Activated T-cell treated with anti-CD3 and anti-CD28 coated beads, Interleukin-2, amount 50 U/mL, for 24 hours (primary cell): Measurements from ENCODE around the gene GOLPH3.

ENCODE experiments used
- DNase-seq: peaks from one replicate; pipeline ENCODE4 v3.0.0-alpha.2; 2020
- H3K27ac Mint-ChIP-seq: 2 replicates; pipeline ENCODE4 v1.8.0; 2020; ENCODE audit warnings: mild to moderate bottlenecking, mixed read lengths
- H3K27me3 Mint-ChIP-seq: 2 replicates; pipeline ENCODE4 v1.8.0; 2020; ENCODE audit warnings: mixed read lengths
- H3K36me3 Mint-ChIP-seq: 2 replicates; pipeline ENCODE4 v1.8.0; 2020; ENCODE audit warnings: low read depth, mixed read lengths
- H3K4me1 Mint-ChIP-seq: 2 replicates; pipeline ENCODE4 v1.8.0; 2020; ENCODE audit warnings: low read depth, mixed read lengths
- H3K4me3 Mint-ChIP-seq: 2 replicates; pipeline ENCODE4 v1.8.0; 2020; ENCODE audit warnings: mild to moderate bottlenecking, moderate library complexity, mixed read lengths
- H3K9me3 Mint-ChIP-seq: 2 replicates; pipeline ENCODE4 v1.8.0; 2020; ENCODE audit warnings: mixed read lengths

Gene GOLPH3

DNA sequence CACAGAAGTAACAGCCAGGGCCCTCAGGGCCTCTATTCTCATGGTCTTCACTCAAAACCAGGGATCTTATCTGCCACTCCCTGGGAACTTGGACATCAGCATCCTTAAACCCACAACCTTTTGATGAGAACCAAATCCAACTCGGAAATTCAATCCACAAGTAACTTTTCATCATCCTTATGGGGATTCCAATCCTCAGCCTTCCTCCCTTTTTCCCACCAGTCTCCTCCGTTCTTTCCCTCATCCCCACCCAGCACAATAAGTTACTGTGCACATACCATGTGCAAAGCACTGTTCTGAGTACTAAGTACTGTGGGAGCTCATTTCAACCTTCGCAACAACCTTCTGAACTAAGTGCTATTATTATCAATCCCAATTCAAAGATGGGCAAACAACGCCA, 17.0 kb downstream of the GOLPH3 start:
- Mint-ChIP-seq H3K27ac (no peak overlapping the region), H3K4me3 (no peak overlapping the region), H3K4me1 (peaks cover 49% of the 10 kb centered on the region), H3K36me3 (peaks cover 47% of the 10 kb centered on the region), H3K27me3 (no peaks in the 10 kb centered on the region), H3K9me3 (no peaks in the 10 kb centered on the region)
- DNase-seq = no peak

DNA sequence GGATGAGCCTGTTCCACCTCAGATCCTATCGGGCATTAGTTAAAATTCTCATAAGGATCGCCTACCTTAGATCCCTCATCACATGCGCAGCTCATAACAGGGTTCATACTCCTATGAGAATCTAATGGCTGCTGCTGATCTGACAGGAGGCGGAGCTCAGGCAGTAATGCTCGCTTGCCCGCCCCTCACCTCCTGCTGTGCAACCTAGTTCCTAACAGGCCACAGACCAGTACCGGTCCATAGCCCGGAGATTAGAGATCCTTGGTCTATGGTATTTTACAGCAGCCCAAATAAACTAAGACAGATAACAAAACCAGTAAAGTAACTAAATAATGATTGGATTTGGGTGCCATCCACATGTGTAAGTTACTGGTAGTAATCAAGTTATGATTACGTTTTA, 17.5 kb downstream of the GOLPH3 start:
- Mint-ChIP-seq H3K27me3 (no peaks in the 10 kb centered on the region), H3K4me3 (no peak overlapping the region), H3K9me3 (no peaks in the 10 kb centered on the region), H3K27ac (peak overlapping the region; percentile 22), H3K36me3 (peaks cover 51% of the 10 kb centered on the region), H3K4me1 (peaks cover 51% of the 10 kb centered on the region)
- no peak for DNase-seq

DNA sequence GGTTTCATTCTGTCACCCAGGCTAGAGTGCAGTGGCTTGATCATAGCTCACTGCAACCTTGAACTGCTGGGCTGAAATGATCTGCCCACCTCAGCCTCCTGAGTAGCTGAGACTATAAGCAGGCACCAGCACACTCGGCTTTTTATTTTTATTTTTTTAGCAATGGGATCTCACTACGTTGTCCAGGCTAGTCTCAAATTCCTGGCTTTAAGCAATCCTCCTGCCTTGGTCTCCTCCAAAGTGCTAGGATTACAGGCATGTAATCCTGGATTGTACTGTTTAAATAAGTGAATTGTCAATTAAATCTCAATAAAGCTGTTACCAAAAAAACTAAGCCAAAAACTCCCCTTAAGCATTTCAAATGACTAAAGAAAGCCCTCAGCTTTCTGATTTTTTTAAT, 18.9 kb downstream of the GOLPH3 start:
- peaks cover 48% of the 10 kb centered on the region for H3K4me1 Mint-ChIP-seq
- no peak overlapping the region for H3K4me3 Mint-ChIP-seq
- H3K9me3 Mint-ChIP-seq = no peaks in the 10 kb centered on the region
- no peaks in the 10 kb centered on the region for H3K27me3 Mint-ChIP-seq
- peak overlapping the region; percentile 77 for H3K27ac Mint-ChIP-seq
- H3K36me3 Mint-ChIP-seq = peaks cover 45% of the 10 kb centered on the region
- no peak for DNase-seq

DNA sequence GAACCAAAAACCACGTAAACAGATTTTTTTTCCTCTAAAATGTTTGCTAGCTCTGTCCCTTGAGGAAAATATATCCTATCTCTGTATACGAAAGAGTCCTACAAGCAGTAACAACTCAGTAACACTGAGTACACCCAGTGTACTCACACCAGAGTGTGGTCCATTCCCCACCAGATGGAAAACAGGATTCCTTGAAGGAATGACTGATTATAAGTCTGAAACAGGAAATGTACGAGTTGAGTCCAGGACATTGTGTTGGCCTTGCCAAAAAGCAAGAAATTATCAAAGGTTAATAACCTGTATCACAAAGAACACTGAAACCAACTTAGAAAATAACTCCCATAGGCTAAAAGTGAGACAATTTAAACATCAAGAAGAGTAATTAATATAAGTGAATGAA, 20.4 kb downstream of the GOLPH3 start:
- Mint-ChIP-seq H3K27me3 (no peaks in the 10 kb centered on the region), H3K4me1 (peaks cover 57% of the 10 kb centered on the region), H3K36me3 (peaks cover 57% of the 10 kb centered on the region), H3K27ac (peak overlapping the region; percentile 52), H3K9me3 (no peaks in the 10 kb centered on the region), H3K4me3 (no peak overlapping the region)
- no peak for DNase-seq

DNA sequence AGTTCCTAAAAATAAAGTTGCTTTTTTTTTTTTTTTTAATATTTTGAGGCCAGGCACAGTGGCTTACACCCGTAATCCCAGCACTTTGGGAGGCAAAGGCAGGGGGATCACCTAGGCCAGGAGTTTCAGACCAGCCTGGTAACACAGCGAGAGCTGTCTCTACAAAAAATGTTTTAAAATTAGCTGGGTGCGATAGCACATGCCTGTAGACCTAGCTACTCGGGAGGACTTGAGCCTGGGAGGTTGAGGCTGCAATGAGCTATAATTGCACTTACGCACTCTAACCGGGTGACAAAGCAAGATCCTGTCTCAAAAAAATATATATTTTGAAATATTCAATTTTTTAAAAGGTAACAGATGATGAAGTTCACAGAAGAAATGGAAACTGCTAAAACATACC, 22.9 kb downstream of the GOLPH3 start:
- DNase-seq = no peak
- peaks cover 63% of the 10 kb centered on the region for H3K36me3 Mint-ChIP-seq
- H3K27ac Mint-ChIP-seq = no peak overlapping the region
- H3K27me3 Mint-ChIP-seq = no peaks in the 10 kb centered on the region
- no peaks in the 10 kb centered on the region for H3K9me3 Mint-ChIP-seq
- H3K4me1 Mint-ChIP-seq = peaks cover 69% of the 10 kb centered on the region
- no peak overlapping the region for H3K4me3 Mint-ChIP-seq

DNA sequence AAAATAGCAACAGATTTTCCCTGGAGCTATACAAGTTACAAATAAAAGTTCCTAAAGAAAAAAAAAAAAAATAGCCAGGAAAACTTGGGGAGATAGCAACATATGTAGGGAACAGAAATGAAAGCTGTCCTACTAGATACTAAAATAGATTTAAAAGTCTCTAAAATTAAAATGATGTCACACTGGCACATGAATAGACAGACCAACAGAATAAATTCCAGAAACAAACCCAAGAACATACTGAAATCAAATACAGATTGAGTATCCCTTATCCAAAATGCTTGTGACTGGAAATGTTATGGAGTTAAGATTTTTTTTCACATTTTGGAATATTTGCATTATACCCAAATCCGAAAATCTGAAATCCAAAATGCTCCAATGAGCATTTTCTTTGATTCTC, 23.8 kb downstream of the GOLPH3 start:
- H3K4me1 Mint-ChIP-seq = peaks cover 70% of the 10 kb centered on the region
- no peak overlapping the region for H3K27ac Mint-ChIP-seq
- no peaks in the 10 kb centered on the region for H3K27me3 Mint-ChIP-seq
- no peak overlapping the region for H3K4me3 Mint-ChIP-seq
- peaks cover 61% of the 10 kb centered on the region for H3K36me3 Mint-ChIP-seq
- H3K9me3 Mint-ChIP-seq = no peaks in the 10 kb centered on the region
- DNase-seq = no peak

DNA sequence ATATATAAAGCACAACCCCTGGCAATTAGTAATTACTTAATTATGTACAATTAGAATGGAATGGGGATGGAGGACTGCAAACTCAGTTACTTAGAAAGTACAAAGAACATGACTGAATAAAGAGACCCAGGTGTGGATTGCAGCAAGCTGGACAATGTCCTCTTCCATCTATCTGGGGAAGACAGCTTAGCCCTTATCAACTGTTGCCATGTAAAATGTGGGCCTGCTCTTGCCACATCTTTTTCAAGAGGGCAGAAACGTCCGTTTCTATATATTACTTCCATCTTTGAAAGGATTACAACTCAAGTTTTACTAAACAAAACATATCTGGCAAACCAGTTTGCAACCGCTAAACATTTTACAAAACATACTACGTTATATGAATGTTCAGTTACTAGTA, 26.2 kb downstream of the GOLPH3 start:
- Mint-ChIP-seq H3K36me3 (peaks cover 60% of the 10 kb centered on the region), H3K27me3 (no peaks in the 10 kb centered on the region), H3K4me1 (peaks cover 59% of the 10 kb centered on the region), H3K4me3 (no peak overlapping the region), H3K9me3 (no peaks in the 10 kb centered on the region), H3K27ac (peak overlapping the region; percentile 29)
- DNase-seq = no peak

DNA sequence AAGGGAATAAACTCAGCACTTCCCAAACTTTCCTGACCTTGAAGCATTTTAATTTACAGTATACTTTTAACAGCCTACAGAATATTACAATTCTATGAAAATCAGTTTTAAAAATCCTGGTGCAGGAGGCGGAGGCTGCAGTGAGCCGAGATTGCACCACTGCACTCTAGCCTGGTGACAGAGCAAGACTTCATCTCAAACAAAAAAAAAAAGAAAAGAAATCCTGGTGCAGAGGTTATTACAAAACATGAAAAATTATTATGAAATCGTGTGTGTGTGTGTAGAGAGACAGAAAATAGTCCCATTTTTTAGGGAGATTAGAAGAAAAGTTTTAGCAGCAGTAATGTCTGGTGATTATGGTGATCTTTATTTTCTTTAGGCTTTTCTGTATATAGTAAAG, 26.9 kb downstream of the GOLPH3 start:
- no peak for DNase-seq
- Mint-ChIP-seq H3K27me3 (no peaks in the 10 kb centered on the region), H3K4me3 (no peak overlapping the region), H3K4me1 (peaks cover 55% of the 10 kb centered on the region), H3K36me3 (peaks cover 56% of the 10 kb centered on the region), H3K27ac (no peak overlapping the region), H3K9me3 (no peaks in the 10 kb centered on the region)

DNA sequence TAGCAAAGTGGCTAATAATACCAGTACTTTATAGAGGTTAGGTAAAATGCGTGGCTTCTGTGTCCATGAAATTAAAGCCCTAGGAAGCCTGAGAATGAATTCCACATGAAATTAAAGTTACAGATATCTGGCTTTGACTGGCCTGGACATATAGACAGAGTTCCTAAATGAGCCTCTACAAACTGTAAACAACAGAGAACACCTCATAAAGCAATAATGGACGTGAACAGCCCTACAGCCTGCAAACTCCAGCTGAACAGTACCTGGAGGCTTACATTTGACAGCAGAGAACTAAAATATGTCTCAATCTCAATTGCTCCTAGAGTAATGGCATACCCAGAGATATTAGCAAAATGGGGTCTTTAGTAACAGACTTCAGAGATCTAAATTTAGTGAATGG, 28.7 kb downstream of the GOLPH3 start:
- peaks cover 60% of the 10 kb centered on the region for H3K36me3 Mint-ChIP-seq
- H3K4me3 Mint-ChIP-seq = no peak overlapping the region
- H3K9me3 Mint-ChIP-seq = no peaks in the 10 kb centered on the region
- H3K4me1 Mint-ChIP-seq = peaks cover 54% of the 10 kb centered on the region
- DNase-seq = no peak
- peak overlapping the region; percentile 63 for H3K27ac Mint-ChIP-seq
- no peaks in the 10 kb centered on the region for H3K27me3 Mint-ChIP-seq

DNA sequence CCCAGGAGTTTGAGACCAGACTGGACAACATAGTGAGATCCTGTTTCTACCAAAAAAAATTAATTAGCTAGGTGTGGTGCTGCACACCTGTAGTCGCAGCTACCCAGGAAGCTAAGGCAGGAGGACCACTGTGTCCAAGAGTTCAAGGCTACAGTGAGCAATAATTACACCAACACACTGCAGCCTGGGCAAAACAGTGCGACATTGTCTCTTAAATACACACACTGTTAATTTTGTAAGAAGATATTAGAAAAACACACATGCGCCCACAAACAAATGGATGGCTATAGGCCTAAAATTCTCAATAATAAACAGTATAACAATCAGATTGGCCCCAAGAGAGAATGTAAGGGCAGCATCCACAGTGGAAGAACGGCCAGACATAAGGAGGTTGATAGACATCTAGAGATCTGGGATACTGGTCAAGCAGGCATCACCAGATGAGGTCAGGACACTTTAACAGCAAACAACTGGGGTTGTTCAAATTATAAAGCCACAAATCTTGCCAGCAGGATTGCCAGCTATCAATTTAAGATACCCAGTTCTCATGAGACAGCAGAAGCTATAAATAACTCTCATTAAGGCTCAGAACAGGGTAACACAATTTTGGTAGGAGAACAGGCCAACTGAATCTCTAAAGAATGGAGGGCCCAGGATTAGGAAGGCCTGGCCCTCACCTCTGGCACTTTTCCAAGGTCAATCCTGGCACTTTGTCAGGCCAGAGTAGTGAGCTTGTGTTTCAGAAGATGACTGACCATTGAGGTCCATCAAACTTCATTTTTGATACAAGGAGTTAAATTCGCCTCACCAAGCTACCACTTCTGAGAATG, 29.5 kb downstream of the GOLPH3 start:
- no peak for DNase-seq
- no peak overlapping the region for H3K4me3 Mint-ChIP-seq
- H3K36me3 Mint-ChIP-seq = peaks cover 63% of the 10 kb centered on the region
- H3K27me3 Mint-ChIP-seq = no peaks in the 10 kb centered on the region
- H3K9me3 Mint-ChIP-seq = no peaks in the 10 kb centered on the region
- H3K4me1 Mint-ChIP-seq = peaks cover 57% of the 10 kb centered on the region
- H3K27ac Mint-ChIP-seq = peak overlapping the region; percentile 63

DNA sequence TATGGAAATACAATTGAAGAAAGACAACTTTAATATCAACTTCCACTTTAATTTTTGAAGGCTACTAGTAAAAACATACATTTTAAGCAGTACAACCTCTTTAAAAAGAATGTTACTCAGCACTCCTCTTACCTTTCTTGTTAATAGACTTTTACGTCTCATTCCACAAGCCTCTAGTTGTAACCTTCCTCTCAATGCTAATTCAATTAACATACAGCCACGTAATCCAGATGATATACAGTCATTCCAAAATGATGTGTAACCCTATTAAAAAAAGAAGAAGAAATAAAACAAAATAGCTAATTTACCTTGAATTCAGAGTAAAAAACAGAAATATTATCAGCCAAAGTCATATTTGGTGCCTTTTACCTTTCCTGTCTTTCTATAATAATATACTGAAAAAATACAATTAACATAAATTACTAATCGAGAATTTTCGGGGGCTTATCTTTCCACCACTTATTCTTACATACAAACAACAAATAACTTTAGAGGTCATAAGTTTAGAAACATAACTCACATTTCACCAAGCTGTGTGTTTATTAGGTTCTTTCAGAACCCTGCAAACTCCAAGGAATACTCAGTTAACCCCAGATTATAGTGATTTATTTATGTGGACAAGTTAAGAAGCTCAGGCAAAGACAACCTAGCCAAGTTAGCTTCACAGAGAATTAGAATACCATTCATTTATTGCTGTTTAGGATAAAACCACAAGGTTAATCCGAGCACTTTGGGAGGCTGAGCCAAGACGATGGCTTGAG, 30.3 kb downstream of the GOLPH3 start:
- H3K36me3 Mint-ChIP-seq = peaks cover 63% of the 10 kb centered on the region
- no peak for DNase-seq
- no peaks in the 10 kb centered on the region for H3K9me3 Mint-ChIP-seq
- no peak overlapping the region for H3K27ac Mint-ChIP-seq
- no peaks in the 10 kb centered on the region for H3K27me3 Mint-ChIP-seq
- no peak overlapping the region for H3K4me3 Mint-ChIP-seq
- H3K4me1 Mint-ChIP-seq = peaks cover 57% of the 10 kb centered on the region

DNA sequence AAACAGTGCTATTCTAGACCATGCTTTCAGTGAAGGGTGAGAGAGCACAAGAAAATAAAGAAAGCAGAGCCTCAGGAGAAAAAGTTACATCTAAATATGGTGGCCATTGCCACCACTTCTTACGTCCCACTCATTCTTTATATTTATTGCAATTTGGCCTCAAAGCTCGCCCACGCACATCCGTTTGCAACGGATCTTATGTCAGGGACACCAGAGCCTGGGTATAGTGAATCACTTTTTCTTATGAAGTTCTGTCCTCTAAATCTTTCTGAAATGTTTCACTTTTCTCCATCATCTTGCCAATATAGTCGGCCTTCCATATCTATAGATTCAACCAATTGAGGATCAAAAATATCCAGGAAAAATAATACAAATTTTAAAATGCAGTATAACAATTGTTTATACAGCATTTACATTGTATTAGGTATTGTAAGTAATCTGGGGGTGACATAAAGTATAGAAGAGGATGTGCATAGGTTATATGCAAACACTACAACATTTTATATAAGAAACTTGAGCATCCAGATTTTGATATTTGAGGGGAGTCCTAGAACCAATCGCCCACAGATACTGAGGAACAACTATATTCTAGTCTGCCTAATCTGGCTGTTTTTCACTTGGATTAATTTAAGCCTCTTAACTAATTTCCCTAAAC, 35.2 kb downstream of the GOLPH3 start:
- Mint-ChIP-seq H3K4me3 (peak overlapping the region; percentile 0), H3K27me3 (no peaks in the 10 kb centered on the region), H3K4me1 (peaks cover 35% of the 10 kb centered on the region), H3K27ac (peak overlapping the region; percentile 86), H3K36me3 (peaks cover 66% of the 10 kb centered on the region), H3K9me3 (no peaks in the 10 kb centered on the region)
- DNase-seq = peak; percentile 71

DNA sequence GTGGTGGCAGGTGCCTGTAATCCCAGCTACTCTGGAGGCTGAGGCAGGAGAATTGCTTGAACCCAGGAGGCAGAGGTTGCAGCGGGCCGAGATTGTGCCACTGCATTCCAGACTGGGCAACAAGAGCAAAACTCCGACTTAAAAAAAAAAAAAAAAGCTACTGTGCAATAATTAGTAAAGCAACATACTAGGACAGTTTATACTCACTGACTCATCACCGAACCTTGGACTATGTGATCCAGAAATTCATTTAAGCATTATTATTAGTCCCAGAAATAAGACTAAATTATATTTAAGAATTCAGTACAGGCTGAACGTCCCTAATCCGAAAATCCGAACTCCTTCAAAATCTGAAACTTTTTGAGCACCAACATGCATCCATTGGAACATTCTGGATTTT, 37.8 kb downstream of the GOLPH3 start:
- Mint-ChIP-seq H3K4me3 (no peak overlapping the region), H3K27ac (no peak overlapping the region), H3K36me3 (peaks cover 76% of the 10 kb centered on the region), H3K27me3 (no peaks in the 10 kb centered on the region), H3K4me1 (peaks cover 49% of the 10 kb centered on the region), H3K9me3 (no peaks in the 10 kb centered on the region)
- no peak for DNase-seq

DNA sequence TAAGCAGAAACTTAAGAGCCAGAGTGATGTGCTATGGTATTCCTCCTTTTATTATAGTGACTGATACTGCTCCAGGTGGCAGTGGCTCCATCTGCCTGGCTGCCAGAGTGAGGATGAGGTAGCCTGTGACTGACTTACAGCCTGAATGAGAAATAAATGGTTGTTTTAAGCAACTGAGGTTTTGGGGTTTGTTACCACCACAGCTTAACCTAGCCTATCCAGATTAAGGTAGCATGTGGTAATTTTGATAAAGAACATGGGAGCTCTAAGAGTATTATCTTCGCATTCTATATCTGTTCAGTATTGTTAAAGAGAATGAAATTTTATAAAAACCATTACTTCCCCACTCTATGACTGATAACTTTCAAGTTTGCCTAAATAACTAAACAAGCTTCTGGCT, 39.0 kb downstream of the GOLPH3 start:
- H3K9me3 Mint-ChIP-seq = no peaks in the 10 kb centered on the region
- H3K36me3 Mint-ChIP-seq = peaks cover 76% of the 10 kb centered on the region
- no peak for DNase-seq
- H3K4me3 Mint-ChIP-seq = no peak overlapping the region
- no peaks in the 10 kb centered on the region for H3K27me3 Mint-ChIP-seq
- H3K27ac Mint-ChIP-seq = peak overlapping the region; percentile 57
- peaks cover 52% of the 10 kb centered on the region for H3K4me1 Mint-ChIP-seq

DNA sequence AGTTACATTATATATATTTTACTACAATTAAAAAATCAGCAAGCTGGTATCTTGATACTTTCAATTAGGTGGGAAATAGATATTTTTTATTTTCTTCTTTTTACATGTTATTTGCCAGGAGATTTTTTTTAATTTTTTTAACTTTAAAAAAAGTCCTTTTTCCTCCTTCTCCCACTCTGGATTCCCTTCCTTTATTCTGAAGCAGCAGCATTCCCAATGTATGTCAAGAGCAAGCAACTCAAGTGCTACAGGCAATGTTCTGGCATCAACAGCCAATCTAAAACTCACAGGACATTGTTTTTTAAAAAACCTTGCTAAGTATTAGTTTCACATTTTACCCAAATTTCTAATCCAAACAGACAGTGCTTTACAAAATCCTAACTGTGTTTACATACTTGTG, 41.4 kb downstream of the GOLPH3 start:
- H3K27me3 Mint-ChIP-seq = no peaks in the 10 kb centered on the region
- H3K4me3 Mint-ChIP-seq = no peak overlapping the region
- DNase-seq = no peak
- H3K27ac Mint-ChIP-seq = peak overlapping the region; percentile 27
- H3K36me3 Mint-ChIP-seq = peaks cover 78% of the 10 kb centered on the region
- peaks cover 51% of the 10 kb centered on the region for H3K4me1 Mint-ChIP-seq
- no peaks in the 10 kb centered on the region for H3K9me3 Mint-ChIP-seq
